Loucy (cell line): Measurements from ENCODE around the gene IP6K3.

Source experiments
- H2AFZ ChIP-seq: fragments of 200-600 bp; sonication (generic); 2 replicates; pipeline ENCODE4 v1.6.0; 2016; ENCODE audit warnings: antibody characterized with exemption, mild to moderate bottlenecking, low read length, moderate library complexity
- H3F3A ChIP-seq: fragments of 200-600 bp; 2 replicates; pipeline ENCODE4 v1.6.0; 2016; ENCODE audit warnings: antibody characterized with exemption, low read depth, mild to moderate bottlenecking
- H3K27me3 ChIP-seq: fragments of 200-600 bp; sonication (generic); 2 replicates; pipeline ENCODE4 v1.6.1; 2014; ENCODE audit warnings: low read length, mild to moderate bottlenecking; ENCODE audit not compliant: insufficient read depth, poor library complexity, severe bottlenecking
- H3K36me3 ChIP-seq: fragments of 200-600 bp; sonication (generic); 2 replicates; pipeline ENCODE4 v1.6.1; 2016; ENCODE audit warnings: low read length; ENCODE audit not compliant: insufficient read depth
- H3K4me1 ChIP-seq: fragments of 200-600 bp; sonication (generic); 2 replicates; pipeline ENCODE4 v1.5.1; 2014; ENCODE audit warnings: low read length, mild to moderate bottlenecking; ENCODE audit not compliant: insufficient read depth, poor library complexity, severe bottlenecking
- H3K4me2 ChIP-seq: fragments of 200-600 bp; sonication (generic); 2 replicates; pipeline ENCODE4 v1.6.0; 2014; ENCODE audit warnings: antibody characterized with exemption, low read length, low read depth, mild to moderate bottlenecking; ENCODE audit not compliant: poor library complexity, severe bottlenecking
- H3K4me3 ChIP-seq: fragments of 200-600 bp; sonication (generic); 2 replicates; pipeline ENCODE4 v1.5.1; 2014; ENCODE audit warnings: low read length, mild to moderate bottlenecking, mixed read lengths; ENCODE audit not compliant: poor library complexity, severe bottlenecking
- H3K79me2 ChIP-seq: fragments of 200-600 bp; sonication (generic); 2 replicates; pipeline ENCODE4 v1.6.1; 2014; ENCODE audit warnings: low read length; ENCODE audit not compliant: insufficient read depth
- H3K9ac ChIP-seq: fragments of 200-600 bp; sonication (generic); 2 replicates; pipeline ENCODE4 v1.6.0; 2014; ENCODE audit warnings: mild to moderate bottlenecking, low read depth, low read length, moderate library complexity; ENCODE audit not compliant: poor library complexity, severe bottlenecking
- H3K9me2 ChIP-seq: fragments of 200-600 bp; sonication (generic); replicated peaks from 2 replicates; pipeline ENCODE4 v1.6.1; 2016; ENCODE audit warnings: low read depth, low read length, mixed read lengths
- H3K9me3 ChIP-seq: fragments of 200-600 bp; sonication (generic); 2 replicates; pipeline ENCODE4 v1.6.1; 2014; ENCODE audit warnings: mild to moderate bottlenecking, antibody characterized with exemption, low read length, low read depth; ENCODE audit not compliant: insufficient read depth
- H4K20me1 ChIP-seq: fragments of 200-600 bp; sonication (generic); 2 replicates; pipeline ENCODE4 v1.6.0; 2014; ENCODE audit warnings: antibody characterized with exemption, low read length, mild to moderate bottlenecking; ENCODE audit not compliant: insufficient read depth, poor library complexity, severe bottlenecking
- EZH2phosphoT487 ChIP-seq: fragments of 200-600 bp; IDR thresholded peaks from 2 replicates; pipeline ENCODE4 v1.6.1; 2018; ENCODE audit warnings: antibody characterized with exemption, mild to moderate bottlenecking, moderate library complexity, borderline replicate concordance
- TF ChIP-seq, protein P1 (sequence below): fragments of 200-600 bp; sonication (generic); conservative IDR thresholded peaks from 2 replicates; pipeline ENCODE4 v1.5.1; 2014; ENCODE audit warnings: mild to moderate bottlenecking, antibody characterized with exemption, low read length

The IP6K3 gene

GRCh38 chr6:33678233-33678931 lies 68.3 kb downstream of the IP6K3 start:
- H3K27me3 ChIP-seq = no peaks in the 10 kb centered on the region
- H3K4me1 ChIP-seq = no peaks in the 10 kb centered on the region
- H3K9me3 ChIP-seq = no peaks in the 10 kb centered on the region
- TF ChIP-seq, protein P1, sequence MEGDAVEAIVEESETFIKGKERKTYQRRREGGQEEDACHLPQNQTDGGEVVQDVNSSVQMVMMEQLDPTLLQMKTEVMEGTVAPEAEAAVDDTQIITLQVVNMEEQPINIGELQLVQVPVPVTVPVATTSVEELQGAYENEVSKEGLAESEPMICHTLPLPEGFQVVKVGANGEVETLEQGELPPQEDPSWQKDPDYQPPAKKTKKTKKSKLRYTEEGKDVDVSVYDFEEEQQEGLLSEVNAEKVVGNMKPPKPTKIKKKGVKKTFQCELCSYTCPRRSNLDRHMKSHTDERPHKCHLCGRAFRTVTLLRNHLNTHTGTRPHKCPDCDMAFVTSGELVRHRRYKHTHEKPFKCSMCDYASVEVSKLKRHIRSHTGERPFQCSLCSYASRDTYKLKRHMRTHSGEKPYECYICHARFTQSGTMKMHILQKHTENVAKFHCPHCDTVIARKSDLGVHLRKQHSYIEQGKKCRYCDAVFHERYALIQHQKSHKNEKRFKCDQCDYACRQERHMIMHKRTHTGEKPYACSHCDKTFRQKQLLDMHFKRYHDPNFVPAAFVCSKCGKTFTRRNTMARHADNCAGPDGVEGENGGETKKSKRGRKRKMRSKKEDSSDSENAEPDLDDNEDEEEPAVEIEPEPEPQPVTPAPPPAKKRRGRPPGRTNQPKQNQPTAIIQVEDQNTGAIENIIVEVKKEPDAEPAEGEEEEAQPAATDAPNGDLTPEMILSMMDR = no peak
- H3K9ac ChIP-seq = no peak overlapping the region
- no peaks in the 10 kb centered on the region for H3K9me2 ChIP-seq
- no peak overlapping the region for H2AFZ ChIP-seq
- H3F3A ChIP-seq = no peaks in the 10 kb centered on the region
- no peak overlapping the region for H3K4me2 ChIP-seq
- H3K4me3 ChIP-seq = no peak overlapping the region
- no peaks in the 10 kb centered on the region for H4K20me1 ChIP-seq
- peaks cover 17% of the 10 kb centered on the region; the same call in 1 of the 2 replicates for H3K36me3 ChIP-seq
- H3K79me2 ChIP-seq = no peaks in the 10 kb centered on the region

DNA sequence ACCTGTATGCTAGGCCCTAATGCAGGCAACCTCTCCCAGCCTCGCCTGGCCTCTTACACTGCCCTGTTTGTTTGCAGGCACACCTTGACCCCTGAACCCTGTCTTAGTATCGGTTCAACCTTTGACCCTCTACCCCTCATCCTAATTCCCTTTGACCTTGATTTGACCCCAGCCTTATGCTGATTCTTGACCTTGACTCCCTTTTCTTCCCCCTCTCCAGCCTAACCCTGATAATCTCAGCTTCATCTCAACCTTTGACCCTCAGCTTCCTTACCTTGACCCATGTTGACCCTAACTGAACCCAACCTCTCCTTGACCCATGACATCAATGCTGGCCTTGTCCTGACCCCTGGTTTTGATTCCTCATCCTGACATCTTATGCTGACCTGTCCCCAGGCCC lies 69.0 kb downstream of the IP6K3 start:
- Histone ChIP-seq H2AFZ (no peak overlapping the region), H3K4me1 (no peaks in the 10 kb centered on the region), H3K4me3 (no peak overlapping the region), H3K9me3 (no peaks in the 10 kb centered on the region), H3K36me3 (peaks cover 14% of the 10 kb centered on the region; the same call in 1 of the 2 replicates), H4K20me1 (no peaks in the 10 kb centered on the region), H3K79me2 (no peaks in the 10 kb centered on the region), H3K9me2 (no peaks in the 10 kb centered on the region), H3F3A (no peaks in the 10 kb centered on the region), H3K9ac (no peak overlapping the region), H3K4me2 (no peak overlapping the region), H3K27me3 (no peaks in the 10 kb centered on the region)
- TF ChIP-seq EZH2phosphoT487 = no peak
- TF ChIP-seq, protein P1 = no peak

DNA sequence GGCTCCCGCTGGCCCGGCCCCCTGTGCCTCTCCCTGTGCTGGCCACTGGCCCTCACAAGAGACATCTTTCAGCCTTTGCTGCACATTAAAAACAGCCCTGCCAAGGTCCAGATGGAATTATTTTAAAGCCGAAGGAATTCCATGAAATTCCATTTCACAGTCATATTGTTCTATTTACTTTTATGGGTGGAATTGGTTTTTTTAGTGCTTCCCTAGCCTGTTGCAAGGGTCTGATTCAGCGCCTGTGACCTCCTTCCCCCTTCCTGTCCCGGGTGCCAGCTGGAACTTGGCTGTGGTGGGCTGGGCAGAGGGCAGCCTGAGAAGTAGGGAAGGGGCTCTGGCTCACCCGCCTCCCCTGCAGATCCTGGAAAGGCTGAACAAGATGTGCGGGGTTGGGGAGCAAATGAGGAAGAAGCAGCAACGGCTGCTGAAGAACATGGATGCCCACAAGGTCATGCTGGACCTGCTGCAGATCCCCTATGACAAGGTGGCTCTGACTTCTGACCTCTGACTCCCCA lies 69.5 kb downstream of the IP6K3 start:
- TF ChIP-seq EZH2phosphoT487 = no peak
- TF ChIP-seq, protein P1 = no peak
- peaks cover 14% of the 10 kb centered on the region; the same call in 1 of the 2 replicates for H3K36me3 ChIP-seq
- no peak overlapping the region for H3K4me3 ChIP-seq
- H3K9me3 ChIP-seq = no peaks in the 10 kb centered on the region
- no peak overlapping the region for H3K9ac ChIP-seq
- no peaks in the 10 kb centered on the region for H3K79me2 ChIP-seq
- no peaks in the 10 kb centered on the region for H3K27me3 ChIP-seq
- no peaks in the 10 kb centered on the region for H3K9me2 ChIP-seq
- H4K20me1 ChIP-seq = no peaks in the 10 kb centered on the region
- H2AFZ ChIP-seq = no peak overlapping the region
- H3K4me1 ChIP-seq = no peaks in the 10 kb centered on the region
- no peak overlapping the region for H3K4me2 ChIP-seq
- no peaks in the 10 kb centered on the region for H3F3A ChIP-seq
